Measurements from ENCODE around the gene KLK7. TPM values are rescaled to one million over a fixed set of nuclear protein-coding genes. Genes with fewer than 3 reads are reported as not detected.

Gene KLK7
- total and polyA plus RNA-seq, 2 experiments from 2014 or later: 0.20 to 2.8 TPM

- WGBS (ENCODE audit: low lambda C conversion rate, missing lambda C conversion rate): 87% methylated on average over 11 of the region's 11 CpGs
- no peak overlapping the region for H3K4me3 ChIP-seq
- DNase-seq (ENCODE audit: low spot score): no peak
- H3K27me3 ChIP-seq: peaks cover 5% of the 10 kb centered on the region
- H3K79me2 ChIP-seq: no peaks in the 10 kb centered on the region
- no peaks in the 10 kb centered on the region for H3K9me2 ChIP-seq (replicated peaks; ENCODE audit: insufficient read depth)
- no peak overlapping the region for H3K27ac ChIP-seq
- no peak overlapping the region for H3K4me2 ChIP-seq
- H2AFZ ChIP-seq: no peak overlapping the region
- H3K4me1 ChIP-seq (ENCODE audit: insufficient read depth): no peaks in the 10 kb centered on the region
- TF ChIP-seq EZH2phosphoT487 (IDR thresholded peaks at IDR 0.05; ENCODE audit: low read depth, severe bottlenecking, unreplicated experiment) (no peak), EZH2 (IDR thresholded peaks at IDR 0.05; ENCODE audit: borderline replicate concordance) (no peak)
- TF ChIP-seq, protein P1, sequence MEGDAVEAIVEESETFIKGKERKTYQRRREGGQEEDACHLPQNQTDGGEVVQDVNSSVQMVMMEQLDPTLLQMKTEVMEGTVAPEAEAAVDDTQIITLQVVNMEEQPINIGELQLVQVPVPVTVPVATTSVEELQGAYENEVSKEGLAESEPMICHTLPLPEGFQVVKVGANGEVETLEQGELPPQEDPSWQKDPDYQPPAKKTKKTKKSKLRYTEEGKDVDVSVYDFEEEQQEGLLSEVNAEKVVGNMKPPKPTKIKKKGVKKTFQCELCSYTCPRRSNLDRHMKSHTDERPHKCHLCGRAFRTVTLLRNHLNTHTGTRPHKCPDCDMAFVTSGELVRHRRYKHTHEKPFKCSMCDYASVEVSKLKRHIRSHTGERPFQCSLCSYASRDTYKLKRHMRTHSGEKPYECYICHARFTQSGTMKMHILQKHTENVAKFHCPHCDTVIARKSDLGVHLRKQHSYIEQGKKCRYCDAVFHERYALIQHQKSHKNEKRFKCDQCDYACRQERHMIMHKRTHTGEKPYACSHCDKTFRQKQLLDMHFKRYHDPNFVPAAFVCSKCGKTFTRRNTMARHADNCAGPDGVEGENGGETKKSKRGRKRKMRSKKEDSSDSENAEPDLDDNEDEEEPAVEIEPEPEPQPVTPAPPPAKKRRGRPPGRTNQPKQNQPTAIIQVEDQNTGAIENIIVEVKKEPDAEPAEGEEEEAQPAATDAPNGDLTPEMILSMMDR (IDR thresholded peaks at IDR 0.05; ENCODE audit: poor library complexity): no peak
- no peaks in the 10 kb centered on the region for H4K20me1 ChIP-seq (ENCODE audit: insufficient read depth, poor library complexity, severe bottlenecking)
- no peaks in the 10 kb centered on the region for H3K36me3 ChIP-seq (replicated peaks; ENCODE audit: insufficient read depth, low read depth)
- H3K9me3 ChIP-seq (ENCODE audit: low read depth): no peaks in the 10 kb centered on the region
Observed at GRCh38 chr19:50932018-50932689, 51.6 kb downstream of the KLK7 start.

DNA sequence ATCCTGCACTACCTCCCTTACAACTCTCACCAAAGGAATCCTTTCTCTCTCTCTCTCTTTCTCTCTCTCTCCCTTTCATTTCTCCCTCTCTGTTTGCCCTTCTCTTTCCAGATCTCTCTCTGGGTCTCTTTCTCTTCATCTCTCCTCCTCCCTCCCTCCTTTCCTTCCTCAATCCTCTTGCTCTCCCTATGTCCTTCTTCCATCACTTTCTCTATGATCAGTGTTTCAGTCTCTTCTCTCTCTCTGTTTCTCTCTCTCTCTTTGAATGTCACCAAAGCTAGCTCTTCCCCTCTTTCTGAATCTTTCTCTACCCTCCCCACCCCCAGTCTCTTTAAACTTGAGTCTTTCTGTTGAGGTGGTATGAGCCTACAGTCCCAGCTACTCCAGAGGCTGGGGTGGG, 52.7 kb downstream of the KLK7 start:
- H3K27me3 ChIP-seq: peaks cover 5% of the 10 kb centered on the region
- no peaks in the 10 kb centered on the region for H3K4me1 ChIP-seq (ENCODE audit: insufficient read depth)
- no peak for DNase-seq (ENCODE audit: low spot score)
- H4K20me1 ChIP-seq (ENCODE audit: insufficient read depth, poor library complexity, severe bottlenecking): no peaks in the 10 kb centered on the region
- H3K9me3 ChIP-seq (ENCODE audit: low read depth): no peaks in the 10 kb centered on the region
- H3K36me3 ChIP-seq (replicated peaks; ENCODE audit: insufficient read depth, low read depth): no peaks in the 10 kb centered on the region
- H3K4me2 ChIP-seq: no peak overlapping the region
- no peaks in the 10 kb centered on the region for H3K79me2 ChIP-seq
- H3K9me2 ChIP-seq (replicated peaks; ENCODE audit: insufficient read depth): no peaks in the 10 kb centered on the region
- H3K27ac ChIP-seq: no peak overlapping the region
- no peak overlapping the region for H2AFZ ChIP-seq
- TF ChIP-seq EZH2 (IDR thresholded peaks at IDR 0.05; ENCODE audit: borderline replicate concordance) (no peak), EZH2phosphoT487 (IDR thresholded peaks at IDR 0.05; ENCODE audit: low read depth, severe bottlenecking, unreplicated experiment) (no peak)
- TF ChIP-seq, protein P1 (IDR thresholded peaks at IDR 0.05; ENCODE audit: poor library complexity): no peak
- H3K4me3 ChIP-seq: no peak overlapping the region

DNA sequence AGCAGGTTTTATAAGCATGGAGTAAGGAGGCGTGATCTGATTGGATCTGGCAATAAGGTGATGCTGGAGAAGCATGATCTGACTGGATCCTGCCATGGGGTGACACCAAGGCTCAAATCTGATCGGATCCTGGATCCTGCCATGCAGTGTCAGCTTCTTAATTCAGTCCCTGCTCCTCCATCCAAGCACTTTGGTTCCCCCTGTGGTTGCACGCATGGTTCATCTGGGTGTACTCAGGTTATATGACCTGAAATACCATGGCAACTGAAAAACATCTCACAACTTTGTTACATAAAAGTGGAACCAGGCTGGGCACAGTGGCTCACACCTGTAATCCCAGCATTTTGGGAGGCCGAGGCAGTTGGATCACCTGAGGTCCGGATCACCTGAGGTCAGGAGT, 54.9 kb downstream of the KLK7 start:
- Histone ChIP-seq H2AFZ (no peak overlapping the region), H3K9me3 (ENCODE audit: low read depth) (no peaks in the 10 kb centered on the region), H3K4me2 (no peak overlapping the region), H3K4me3 (no peak overlapping the region), H3K36me3 (replicated peaks; ENCODE audit: insufficient read depth, low read depth) (no peaks in the 10 kb centered on the region), H3K4me1 (ENCODE audit: insufficient read depth) (no peaks in the 10 kb centered on the region), H3K27me3 (peaks cover 8% of the 10 kb centered on the region), H4K20me1 (ENCODE audit: insufficient read depth, poor library complexity, severe bottlenecking) (no peaks in the 10 kb centered on the region), H3K27ac (no peak overlapping the region), H3K79me2 (no peaks in the 10 kb centered on the region), H3K9me2 (replicated peaks; ENCODE audit: insufficient read depth) (no peaks in the 10 kb centered on the region)
- WGBS (ENCODE audit: low lambda C conversion rate, missing lambda C conversion rate): 86% methylated on average over 5 of the region's 5 CpGs
- TF ChIP-seq EZH2phosphoT487 (IDR thresholded peaks at IDR 0.05; ENCODE audit: low read depth, severe bottlenecking, unreplicated experiment) (no peak), EZH2 (IDR thresholded peaks at IDR 0.05; ENCODE audit: borderline replicate concordance) (no peak)
- TF ChIP-seq, protein P1 (IDR thresholded peaks at IDR 0.05; ENCODE audit: poor library complexity): no peak
- no peak for DNase-seq (ENCODE audit: low spot score)

Other genes starting within 250 kb of the KLK7 start
- gene GPR32, start 213.5 kb downstream of the KLK7 start, total RNA-seq: not detected in 2 replicates
- not detected in 2 replicates for gene GPR32, start 213.5 kb downstream of the KLK7 start, polyA plus RNA-seq
- not detected in 2 replicates for gene ACP4, start 193.5 kb downstream of the KLK7 start, total RNA-seq
- not detected in 2 replicates for gene ACP4, start 193.5 kb downstream of the KLK7 start, polyA plus RNA-seq
- gene KLK1, start 160.1 kb downstream of the KLK7 start, total RNA-seq: 2.7 and 3.9 TPM in 2 replicates
- 6.6 and 8.2 TPM in 2 replicates for gene KLK1, start 160.1 kb downstream of the KLK7 start, polyA plus RNA-seq
- not detected in 2 replicates for gene KLK15, start 150.3 kb downstream of the KLK7 start, total RNA-seq
- gene KLK15, start 150.3 kb downstream of the KLK7 start, polyA plus RNA-seq: not detected in 2 replicates
- not detected in 2 replicates for gene KLK3, start 129.0 kb downstream of the KLK7 start, total RNA-seq
- 0.60 TPM in 1 of 2 replicates, not detected in the other for gene KLK3, start 129.0 kb downstream of the KLK7 start, polyA plus RNA-seq
- gene KLK2, start 110.5 kb downstream of the KLK7 start, total RNA-seq: not detected in 2 replicates
- gene KLK2, start 110.5 kb downstream of the KLK7 start, polyA plus RNA-seq: not detected in 2 replicates
- gene KLK4, start 72.5 kb downstream of the KLK7 start, total RNA-seq: not detected in 2 replicates
- gene KLK4, start 72.5 kb downstream of the KLK7 start, polyA plus RNA-seq: 0.28 and 0.33 TPM in 2 replicates
- not detected in 2 replicates for gene KLK5, start 30.9 kb downstream of the KLK7 start, total RNA-seq
- gene KLK5, start 30.9 kb downstream of the KLK7 start, polyA plus RNA-seq: 0.24 TPM in 1 of 2 replicates, not detected in the other
- gene KLK6, start 14.3 kb downstream of the KLK7 start, total RNA-seq: 1.1 and 2.0 TPM in 2 replicates
- gene KLK6, start 14.3 kb downstream of the KLK7 start, polyA plus RNA-seq: 5.4 and 7.6 TPM in 2 replicates
- 0.16 and 0.87 TPM in 2 replicates for gene KLK8, start 17.7 kb upstream of the KLK7 start, total RNA-seq
- 5.4 and 9.0 TPM in 2 replicates for gene KLK8, start 17.7 kb upstream of the KLK7 start, polyA plus RNA-seq
- gene KLK10, start 35.8 kb upstream of the KLK7 start, total RNA-seq: 0.10 and 1.8 TPM in 2 replicates
- 1.3 and 3.4 TPM in 2 replicates for gene KLK10, start 35.8 kb upstream of the KLK7 start, polyA plus RNA-seq
- gene KLK11, start 42.7 kb upstream of the KLK7 start, total RNA-seq: 1.4 TPM in 1 of 2 replicates, not detected in the other
- 2.2 and 2.6 TPM in 2 replicates for gene KLK11, start 42.7 kb upstream of the KLK7 start, polyA plus RNA-seq
- gene KLK12, start 51.1 kb upstream of the KLK7 start, total RNA-seq: 0.80 TPM in 1 of 2 replicates, not detected in the other
- gene KLK12, start 51.1 kb upstream of the KLK7 start, polyA plus RNA-seq: 2.3 TPM in 1 of 2 replicates, not detected in the other
- gene KLK13, start 81.2 kb upstream of the KLK7 start, total RNA-seq: 0.36 TPM in 1 of 2 replicates, not detected in the other
- 0.52 and 1.0 TPM in 2 replicates for gene KLK13, start 81.2 kb upstream of the KLK7 start, polyA plus RNA-seq
- gene KLK14, start 99.0 kb upstream of the KLK7 start, total RNA-seq: 0.13 TPM in 1 of 2 replicates, not detected in the other
- gene KLK14, start 99.0 kb upstream of the KLK7 start, polyA plus RNA-seq: not detected in 2 replicates
- 6.7 and 7.7 TPM in 2 replicates for gene CTU1, start 124.5 kb upstream of the KLK7 start, total RNA-seq
- 12.6 and 15.9 TPM in 2 replicates for gene CTU1, start 124.5 kb upstream of the KLK7 start, polyA plus RNA-seq
- gene SIGLEC9, start 141.0 kb upstream of the KLK7 start, total RNA-seq: 0.20 and 0.77 TPM in 2 replicates
- 1.4 and 1.5 TPM in 2 replicates for gene SIGLEC9, start 141.0 kb upstream of the KLK7 start, polyA plus RNA-seq
- 0.53 and 0.84 TPM in 2 replicates for gene SIGLEC7, start 158.4 kb upstream of the KLK7 start, total RNA-seq
- gene SIGLEC7, start 158.4 kb upstream of the KLK7 start, polyA plus RNA-seq: 0.24 and 0.72 TPM in 2 replicates
- 0.23 TPM in 1 of 2 replicates, not detected in the other for gene CD33, start 241.2 kb upstream of the KLK7 start, total RNA-seq
- 0.57 TPM in 1 of 2 replicates, not detected in the other for gene CD33, start 241.2 kb upstream of the KLK7 start, polyA plus RNA-seq

Data from hepatocyte (in vitro differentiated cells).